ENCODE data around the gene RALGAPA2.

RALGAPA2 gene

GRCh38 chr20:20398123-20398522 is 314.3 kb downstream of the RALGAPA2 start:
- no peak for TF ChIP-seq CTCF (IDR thresholded peaks at IDR 0.05)
- TF ChIP-seq ZFX (IDR thresholded peaks at IDR 0.05; ENCODE audit: borderline replicate concordance) = no peak
- no peak overlapping the region for H3K27ac ChIP-seq

- H3K27ac ChIP-seq = no peak overlapping the region
- no peak for TF ChIP-seq ZFX (IDR thresholded peaks at IDR 0.05; ENCODE audit: borderline replicate concordance)
- no peak for TF ChIP-seq CTCF (IDR thresholded peaks at IDR 0.05)
These were observed 315.6 kb downstream of the RALGAPA2 start for GRCh38 chr20:20396794-20397193.

- no peak overlapping the region for H3K27ac ChIP-seq
- no peak for TF ChIP-seq CTCF (IDR thresholded peaks at IDR 0.05)
- TF ChIP-seq ZFX (IDR thresholded peaks at IDR 0.05; ENCODE audit: borderline replicate concordance) = no peak
These were observed 316.4 kb downstream of the RALGAPA2 start for GRCh38 chr20:20395903-20396568.

- TF ChIP-seq CTCF (IDR thresholded peaks at IDR 0.05) (no peak), ZFX (IDR thresholded peaks at IDR 0.05; ENCODE audit: borderline replicate concordance) (no peak)
- no peak overlapping the region for H3K27ac ChIP-seq
These were observed 317.4 kb downstream of the RALGAPA2 start for GRCh38 chr20:20395087-20395486.

GRCh38 chr20:20393207-20394120 is 319.0 kb downstream of the RALGAPA2 start:
- no peak for TF ChIP-seq ZFX (IDR thresholded peaks at IDR 0.05; ENCODE audit: borderline replicate concordance)
- TF ChIP-seq CTCF (IDR thresholded peaks at IDR 0.05) = no peak
- H3K27ac ChIP-seq = no peak overlapping the region

- H3K27ac ChIP-seq = no peak overlapping the region
- TF ChIP-seq ZFX (IDR thresholded peaks at IDR 0.05; ENCODE audit: borderline replicate concordance) = no peak
- TF ChIP-seq CTCF (IDR thresholded peaks at IDR 0.05) = no peak
These were observed 320.7 kb downstream of the RALGAPA2 start for GRCh38 chr20:20391766-20392165.

GRCh38 chr20:20391115-20391514 is 321.3 kb downstream of the RALGAPA2 start:
- TF ChIP-seq CTCF (IDR thresholded peaks at IDR 0.05) (no peak), ZFX (IDR thresholded peaks at IDR 0.05; ENCODE audit: borderline replicate concordance) (no peak)
- no peak overlapping the region for H3K27ac ChIP-seq
